GM04504 (cell line): ENCODE measurements around the gene CDC42EP5.

ENCODE experiments used
- DNase-seq: peaks from one replicate; pipeline ENCODE4 v3.0.0-alpha.2; 2012; ENCODE audit warnings: low read depth

CDC42EP5 gene

GRCh38 chr19:54462047-54462654 lies 10.9 kb downstream of the CDC42EP5 start:
- no peak for DNase-seq

- DNase-seq = no peak
Measured at GRCh38 chr19:54461613-54462012, 11.5 kb downstream of the CDC42EP5 start.

- no peak for DNase-seq
Measured at GRCh38 chr19:54461210-54461609, 11.9 kb downstream of the CDC42EP5 start.

GRCh38 chr19:54460230-54461005 lies 12.7 kb downstream of the CDC42EP5 start:
- no peak for DNase-seq

DNA sequence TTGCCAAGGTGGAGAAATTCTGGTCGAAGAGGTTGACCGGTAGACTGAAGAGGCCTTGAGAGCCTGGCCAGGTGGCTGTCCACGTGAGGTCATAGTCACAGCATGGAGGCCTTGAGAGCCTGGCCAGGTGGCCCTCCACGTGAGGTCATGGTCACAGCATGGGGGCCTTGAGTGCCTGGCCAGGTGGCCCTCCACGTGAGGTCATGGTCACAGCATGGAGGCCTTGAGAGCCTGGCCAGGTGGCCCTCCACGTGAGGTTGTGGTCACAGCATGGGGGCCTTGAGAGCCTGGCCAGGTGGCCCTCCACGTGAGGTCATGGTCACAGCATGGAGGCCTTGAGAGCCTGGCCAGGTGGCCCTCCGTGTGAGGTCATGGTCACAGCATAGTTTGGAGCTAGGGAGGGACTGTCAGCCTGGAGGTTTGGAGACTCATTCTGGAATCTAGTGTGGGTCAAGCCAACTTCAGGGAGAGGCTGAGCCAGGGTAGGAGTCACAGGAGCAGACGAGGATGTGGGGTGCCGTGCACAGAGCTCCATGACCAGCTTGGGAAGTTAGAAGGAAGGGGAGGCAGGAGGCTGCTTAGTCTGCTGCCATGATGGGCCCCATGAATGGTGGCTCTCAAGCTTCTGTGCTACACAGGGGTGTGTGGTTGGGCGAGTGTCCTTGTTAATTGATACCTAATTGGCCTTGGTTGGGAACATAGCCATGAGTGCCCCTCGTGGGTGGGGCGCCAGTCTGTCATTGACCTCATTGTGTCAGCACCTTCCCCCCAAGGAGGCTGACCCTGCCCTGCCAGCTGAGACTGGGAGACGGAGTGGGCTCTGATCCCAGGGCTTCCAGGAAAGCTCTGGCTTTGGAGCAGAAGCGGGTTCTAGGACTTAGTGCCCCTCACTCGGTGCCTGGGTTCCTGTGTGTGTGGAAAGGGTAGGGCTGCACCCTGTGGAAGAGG lies 13.5 kb downstream of the CDC42EP5 start:
- no peak for DNase-seq

DNA sequence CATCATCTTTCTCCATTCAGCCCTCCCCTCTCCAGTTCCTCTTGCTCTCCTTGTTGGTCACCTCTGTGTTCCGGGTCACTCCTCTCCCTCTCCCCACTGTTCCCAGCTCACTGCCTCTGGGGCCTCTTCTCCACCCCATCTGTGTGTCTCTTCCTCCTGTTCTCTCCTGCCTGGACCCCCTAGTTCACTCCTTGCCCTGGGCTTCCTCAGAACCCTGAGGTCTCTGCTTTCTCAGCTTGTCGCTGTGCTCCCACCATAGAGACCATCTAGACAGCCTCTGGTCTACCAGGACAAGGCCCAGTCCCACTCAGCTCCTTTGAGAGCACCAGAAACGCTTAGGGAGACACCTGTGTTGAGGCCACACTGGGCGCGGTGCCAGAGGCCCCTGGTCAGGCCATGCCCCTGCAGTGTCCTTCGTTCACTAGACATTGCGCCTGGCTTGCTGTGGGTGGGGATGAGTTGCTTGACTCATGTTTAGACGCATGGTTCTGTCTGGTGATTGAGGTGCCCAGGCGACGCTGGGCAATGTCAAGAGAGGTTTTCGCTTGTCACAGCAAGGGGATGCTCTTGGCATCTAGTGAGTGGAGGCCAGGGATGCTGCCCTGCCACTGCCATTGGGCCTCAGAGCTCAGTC lies 14.3 kb downstream of the CDC42EP5 start:
- no peak for DNase-seq

GRCh38 chr19:54457773-54458647 lies 15.1 kb downstream of the CDC42EP5 start:
- no peak for DNase-seq

GRCh38 chr19:54456423-54457373 lies 16.4 kb downstream of the CDC42EP5 start:
- DNase-seq = no peak

DNA sequence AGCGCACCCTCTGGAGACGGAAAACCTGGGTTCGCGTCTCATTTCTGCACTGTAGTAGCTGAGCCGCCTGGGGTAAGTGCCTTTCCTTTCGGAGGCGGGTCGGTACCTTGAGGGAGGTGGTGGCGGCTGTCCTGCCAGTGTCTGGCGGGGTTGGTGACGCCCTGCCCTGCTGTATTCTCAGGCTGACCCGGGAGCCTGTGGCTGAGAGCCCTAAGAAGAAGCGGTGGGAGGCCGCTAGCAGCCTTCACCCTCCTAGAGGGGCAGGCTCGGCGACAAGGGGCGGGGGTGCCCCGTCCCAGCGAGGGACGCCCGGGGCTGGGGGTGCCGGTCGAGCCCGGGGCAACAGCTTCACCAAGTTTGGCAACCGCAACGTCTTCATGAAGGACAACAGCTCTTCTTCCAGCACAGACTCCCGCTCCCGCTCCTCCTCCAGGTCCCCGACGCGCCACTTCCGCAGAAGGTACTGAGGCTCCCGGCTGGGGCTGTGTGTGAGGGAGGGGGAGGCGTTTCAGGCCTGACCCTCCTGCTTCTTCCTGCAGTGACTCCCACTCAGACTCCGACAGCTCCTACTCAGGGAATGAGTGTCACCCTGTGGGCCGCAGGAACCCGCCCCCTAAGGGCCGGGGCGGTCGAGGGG lies 17.2 kb downstream of the CDC42EP5 start:
- no peak for DNase-seq

DNA sequence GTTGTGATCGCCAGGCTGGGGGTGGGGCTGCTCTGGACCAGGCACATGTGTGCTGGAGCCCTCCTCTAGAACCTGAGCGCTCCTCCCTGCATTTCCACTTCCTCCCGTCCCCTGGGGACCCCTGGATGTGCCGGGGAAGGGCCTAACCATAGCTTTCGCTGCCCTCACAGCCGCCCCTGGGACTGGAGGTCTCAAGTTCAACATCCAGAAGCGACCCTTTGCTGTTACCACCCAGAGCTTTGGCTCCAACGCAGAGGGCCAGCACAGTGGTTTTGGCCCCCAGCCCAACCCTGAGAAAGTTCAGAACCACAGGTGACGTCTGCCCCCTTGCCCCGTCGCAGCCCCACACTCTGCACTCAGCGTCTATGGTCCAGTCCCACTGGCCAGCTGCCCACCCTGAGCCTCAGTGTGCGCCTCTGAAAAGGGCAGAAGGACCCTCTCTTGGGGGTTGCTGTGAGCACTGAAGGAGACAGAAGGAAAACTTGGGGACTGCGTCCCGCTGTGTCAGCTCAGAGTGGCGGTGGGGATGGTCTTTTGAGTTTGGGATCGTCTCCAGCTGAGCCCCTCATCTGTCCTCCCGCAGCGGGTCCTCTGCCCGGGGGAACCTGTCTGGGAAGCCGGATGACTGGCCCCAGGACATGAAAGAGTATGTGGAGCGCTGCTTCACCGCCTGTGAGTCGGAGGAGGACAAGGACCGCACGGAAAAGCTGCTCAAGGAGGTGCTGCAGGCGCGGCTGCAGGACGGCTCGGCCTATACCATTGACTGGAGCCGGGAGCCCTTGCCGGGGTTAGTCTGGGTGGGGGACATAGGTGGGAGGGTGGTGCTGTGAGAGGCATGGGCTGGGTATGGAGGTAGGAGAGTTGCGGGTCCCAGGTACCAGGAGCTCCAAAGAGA lies 18.1 kb downstream of the CDC42EP5 start:
- no peak for DNase-seq

DNA sequence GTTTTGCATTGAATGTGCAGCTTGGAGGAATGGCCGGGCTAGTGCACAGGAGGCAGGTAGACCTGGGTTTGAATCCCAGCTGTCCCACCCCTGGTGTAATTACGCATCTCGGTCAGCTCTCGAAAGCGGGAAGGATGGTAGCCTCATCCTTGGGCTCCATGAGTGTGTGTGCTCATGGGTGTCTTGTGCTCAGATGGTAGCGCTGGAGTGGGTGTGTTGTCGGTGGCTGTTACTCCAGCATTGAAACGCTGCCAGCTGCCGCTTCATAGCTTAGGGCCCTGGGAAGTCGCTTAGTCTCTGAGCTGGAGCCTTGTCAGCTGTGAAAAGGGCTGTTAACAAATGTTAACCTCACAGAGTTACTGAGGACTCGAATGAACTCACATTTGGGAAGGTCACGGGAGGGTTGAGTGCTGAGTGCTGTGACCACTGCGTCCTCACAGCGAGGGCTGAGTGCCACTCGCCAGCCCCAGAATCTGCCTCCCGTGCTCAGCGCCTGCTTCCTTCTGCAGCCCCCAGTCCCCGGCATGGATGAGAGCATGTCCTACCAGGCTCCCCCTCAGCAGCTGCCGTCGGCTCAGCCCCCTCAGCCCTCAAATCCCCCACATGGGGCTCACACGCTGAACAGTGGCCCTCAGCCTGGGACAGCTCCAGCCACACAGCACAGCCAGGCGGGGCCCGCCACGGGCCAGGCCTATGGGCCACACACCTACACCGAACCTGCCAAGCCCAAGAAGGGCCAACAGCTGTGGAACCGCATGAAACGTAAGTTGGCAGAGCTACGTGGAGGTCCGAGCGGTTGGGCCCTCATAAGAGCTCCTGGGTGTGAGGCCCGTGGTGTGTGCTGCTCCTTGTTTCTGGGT lies 18.9 kb downstream of the CDC42EP5 start:
- no peak for DNase-seq

DNA sequence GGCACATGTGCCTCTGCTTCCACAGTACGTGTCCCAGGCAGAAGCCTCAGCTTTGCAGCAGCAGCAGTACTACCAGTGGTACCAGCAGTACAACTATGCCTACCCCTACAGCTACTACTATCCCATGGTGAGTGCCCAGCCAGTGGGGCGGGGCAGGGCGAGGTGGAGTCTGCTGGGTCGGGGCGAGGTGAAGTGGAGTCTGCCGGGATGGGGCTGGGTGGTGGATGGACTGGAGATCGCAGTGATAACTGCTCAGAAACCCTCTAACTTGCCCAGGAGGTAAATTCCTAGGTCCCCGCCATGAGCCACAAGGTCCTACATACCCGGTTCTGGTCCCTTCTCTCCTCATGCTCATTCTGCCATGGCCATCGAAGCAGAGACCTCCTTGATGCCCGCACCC lies 20.5 kb downstream of the CDC42EP5 start:
- no peak for DNase-seq

DNA sequence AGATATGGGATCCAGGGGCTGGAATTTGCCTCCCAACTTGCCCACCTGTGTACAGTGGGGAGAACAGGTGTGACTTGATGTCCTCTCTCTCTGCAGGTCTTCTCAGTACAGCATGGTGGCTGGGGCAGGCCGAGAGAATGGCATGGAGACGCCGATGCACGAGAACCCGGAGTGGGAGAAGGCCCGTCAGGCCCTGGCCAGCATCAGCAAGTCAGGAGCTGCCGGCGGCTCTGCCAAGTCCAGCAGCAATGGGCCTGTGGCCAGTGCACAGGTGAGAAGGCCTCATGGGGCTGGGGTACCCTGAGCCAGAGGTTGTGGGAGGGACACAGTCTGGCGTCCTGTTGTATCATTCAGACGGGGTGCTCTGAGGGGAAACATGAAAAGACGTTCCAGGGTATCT lies 21.1 kb downstream of the CDC42EP5 start:
- no peak for DNase-seq

DNA sequence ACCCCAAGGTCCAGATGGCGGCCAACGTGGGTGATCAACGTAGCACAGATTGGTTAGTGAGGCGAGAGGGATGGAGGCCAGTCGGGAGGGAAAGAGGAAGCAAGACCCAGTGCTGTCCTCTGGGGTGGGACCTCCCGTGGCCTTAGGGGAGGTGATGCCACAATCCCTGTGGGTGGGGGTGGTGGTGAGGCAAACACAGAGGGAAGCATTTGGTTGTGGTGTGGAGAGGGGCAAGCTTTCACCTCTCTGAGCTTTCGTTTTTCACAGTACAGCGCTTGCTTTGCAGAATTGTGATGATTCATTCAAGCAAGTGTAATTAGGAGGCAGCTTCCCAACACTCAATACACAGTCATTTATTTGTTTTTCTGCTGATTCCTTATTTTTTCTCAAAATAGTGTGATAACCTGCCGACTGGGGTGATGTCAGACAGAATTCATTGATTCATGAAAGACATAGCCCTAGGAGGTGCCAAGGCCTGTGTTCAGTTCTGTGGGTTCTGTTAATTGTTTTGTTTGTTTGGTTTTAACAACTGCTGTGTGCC lies 21.7 kb downstream of the CDC42EP5 start:
- DNase-seq = no peak

- DNase-seq = no peak
Measured at GRCh38 chr19:54449701-54450069, 23.4 kb downstream of the CDC42EP5 start.

DNA sequence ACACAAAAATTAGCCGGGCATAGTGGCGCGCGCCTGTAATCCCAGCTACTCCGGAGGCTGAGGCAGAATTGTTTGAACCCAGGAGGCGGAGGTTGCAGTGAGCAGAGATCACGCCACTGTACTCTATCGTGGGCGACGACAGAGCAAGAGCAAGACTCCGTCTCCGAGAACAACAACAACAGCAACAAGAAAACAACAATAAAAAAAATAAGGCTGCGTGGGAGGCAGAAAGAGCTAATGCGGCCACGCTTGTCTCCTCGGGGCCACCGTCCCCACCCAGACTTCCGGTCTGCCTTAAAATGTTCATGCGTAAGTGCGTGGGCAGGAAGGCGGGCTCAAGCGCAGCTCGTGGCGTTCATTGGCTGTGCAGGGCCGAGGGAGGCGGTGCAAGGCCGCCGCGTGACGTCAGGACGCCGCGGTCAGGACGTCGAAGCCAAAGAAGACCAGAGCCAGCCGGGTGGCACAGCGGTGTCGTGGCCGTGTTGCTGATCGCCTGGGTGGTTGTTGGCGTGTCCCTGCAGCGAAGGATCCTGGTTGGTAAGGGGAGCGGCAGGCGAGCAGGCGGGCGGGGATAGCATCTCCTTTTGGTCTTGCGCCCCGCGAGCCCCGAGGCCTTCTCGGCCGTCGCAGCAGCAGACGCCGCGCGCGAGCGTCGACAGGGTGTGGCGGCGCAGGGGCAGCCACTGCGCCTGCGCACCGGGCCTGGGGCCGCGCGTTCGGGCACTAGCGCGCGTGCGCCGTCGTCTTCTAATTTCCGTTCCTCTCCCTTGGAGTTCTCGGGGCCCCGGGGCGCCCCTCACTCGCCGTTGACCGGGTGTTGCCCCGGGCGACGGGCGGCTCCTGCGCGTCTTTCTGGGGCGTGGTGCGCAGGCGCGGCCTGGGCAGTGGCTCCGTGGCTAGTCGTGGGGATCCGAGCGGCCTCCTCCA lies 24.1 kb downstream of the CDC42EP5 start, which contains the start of gene LENG8:
TSS of gene LENG8 (plus strand) at position 426 of the 927 bp plus-strand sequence. CDS start 2,146 bp downstream, outside the sequence.
- peak; percentile 95 for DNase-seq
